WI38 (cell line): ENCODE data around the gene MACF1.
"Not testable (repeated sequence)": the region's sequence is repeated elsewhere in the genome, so short reads cannot be mapped to it uniquely, and the experiment has no call there.

ENCODE experiments used
- H3K4me3 ChIP-seq: 2 replicates; pipeline ENCODE4 v1.5.1; 2011; ENCODE audit warnings: low read depth, mild to moderate bottlenecking, control low read depth, low read length
- CTCF ChIP-seq: IDR thresholded peaks from 2 replicates; pipeline ENCODE4 v1.5.1; 2012; ENCODE audit warnings: low read depth, mild to moderate bottlenecking, control low read depth, low read length

The MACF1 gene

DNA sequence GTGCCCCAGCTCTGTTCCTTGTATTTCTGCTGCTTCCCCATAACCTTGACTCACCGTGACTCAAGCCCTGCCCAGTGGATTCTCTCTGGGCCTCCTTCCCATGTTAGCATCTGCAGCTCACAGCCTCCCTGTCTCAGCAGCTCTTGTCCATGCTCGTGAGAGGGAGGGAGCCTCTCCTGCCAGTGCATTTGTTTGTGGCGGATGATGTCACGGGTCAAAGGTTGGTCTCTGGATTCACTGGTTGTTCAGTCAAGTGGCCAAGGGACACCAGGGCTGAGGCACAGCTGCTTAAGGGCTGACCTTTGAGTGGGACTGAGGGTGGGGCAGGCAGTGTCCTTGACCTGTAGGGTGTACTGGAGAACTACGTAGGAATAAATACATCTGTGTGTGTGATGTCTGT is 314.9 kb downstream of the MACF1 start:
- not testable (repeated sequence) for H3K4me3 ChIP-seq

DNA sequence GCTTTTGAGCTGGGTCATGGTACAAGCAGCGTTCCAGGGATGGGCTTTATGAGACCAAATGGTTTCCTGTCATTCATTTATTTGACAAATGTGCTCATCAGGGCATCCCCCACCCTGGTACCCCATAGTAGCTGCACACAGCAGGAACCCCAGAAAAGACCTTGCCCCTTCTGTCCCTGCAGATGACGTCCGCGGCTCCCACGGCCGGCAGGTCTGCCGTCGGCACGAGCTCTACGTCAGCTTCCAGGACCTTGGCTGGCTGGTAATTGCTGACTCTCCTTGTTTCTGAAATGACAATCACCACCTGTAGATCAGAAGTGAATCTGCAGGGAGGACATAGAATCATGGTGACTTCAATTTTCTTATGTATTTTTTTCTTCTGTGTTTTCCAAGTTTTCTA is 317.7 kb downstream of the MACF1 start:
- not testable (repeated sequence) for H3K4me3 ChIP-seq

GRCh38 chr1:39522661-39523567 is 318.4 kb downstream of the MACF1 start:
- TF ChIP-seq CTCF: no peak
- no peak overlapping the region for H3K4me3 ChIP-seq

DNA sequence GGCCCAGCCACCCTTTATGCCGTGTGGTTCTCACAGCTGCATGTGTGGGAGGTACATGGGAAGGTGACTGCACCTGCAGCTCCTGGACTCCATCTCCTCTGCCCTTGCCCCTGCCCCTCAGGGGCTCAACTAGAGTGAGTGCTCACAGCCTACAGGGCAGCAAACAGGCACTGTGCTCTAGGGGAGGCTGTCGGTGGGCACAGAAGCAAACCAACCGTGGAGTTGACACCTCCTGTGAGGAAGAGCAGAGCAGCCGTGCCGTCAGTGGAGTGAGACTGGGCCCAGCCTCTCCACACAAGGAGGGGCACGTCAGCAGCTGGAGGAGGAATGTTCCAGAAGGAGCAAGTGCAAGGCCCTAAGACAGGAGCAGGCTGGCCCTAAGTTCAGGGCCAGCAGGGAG is 319.7 kb downstream of the MACF1 start:
- TF ChIP-seq CTCF: no peak
- H3K4me3 ChIP-seq: no peak overlapping the region

DNA sequence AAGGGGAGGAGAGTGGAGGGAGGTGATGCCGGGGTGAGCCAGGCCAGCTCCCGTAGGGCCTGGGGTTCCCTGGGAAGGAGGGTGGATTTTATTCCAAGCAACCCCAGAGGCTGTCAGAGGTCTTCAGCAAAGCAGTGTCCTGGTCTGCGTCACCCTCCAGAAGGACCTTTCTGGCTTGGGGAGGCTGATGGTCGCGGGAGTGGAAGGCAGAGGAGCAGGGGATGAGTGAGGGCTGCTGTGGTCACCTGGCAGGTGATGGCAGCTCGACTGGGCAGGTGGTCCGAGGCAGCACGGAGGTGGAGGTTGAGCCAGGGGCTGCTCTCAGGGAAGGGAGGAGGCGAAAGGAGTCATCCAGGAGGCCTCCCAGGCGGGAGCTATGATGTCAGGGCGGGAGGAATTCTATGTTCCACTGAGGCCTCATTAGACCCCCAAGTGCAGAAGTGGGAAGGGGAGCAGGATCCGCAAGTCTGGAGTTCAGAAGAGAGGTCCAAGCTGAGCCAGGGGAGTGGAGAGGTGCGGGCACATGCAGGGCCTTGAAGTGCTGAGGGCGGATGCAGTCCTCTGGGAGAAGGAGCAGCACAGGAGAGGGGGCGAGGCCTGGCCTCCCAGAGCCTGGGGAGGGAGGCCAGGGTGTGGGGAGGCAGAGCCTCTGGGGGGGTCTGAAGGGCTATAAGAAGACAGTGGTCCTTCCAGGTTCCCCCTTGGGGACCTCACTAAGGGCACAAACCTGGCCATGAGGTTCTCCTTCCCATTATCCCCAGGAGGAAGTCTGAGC is 320.3 kb downstream of the MACF1 start:
- TF ChIP-seq CTCF: no peak
- no peak overlapping the region for H3K4me3 ChIP-seq

DNA sequence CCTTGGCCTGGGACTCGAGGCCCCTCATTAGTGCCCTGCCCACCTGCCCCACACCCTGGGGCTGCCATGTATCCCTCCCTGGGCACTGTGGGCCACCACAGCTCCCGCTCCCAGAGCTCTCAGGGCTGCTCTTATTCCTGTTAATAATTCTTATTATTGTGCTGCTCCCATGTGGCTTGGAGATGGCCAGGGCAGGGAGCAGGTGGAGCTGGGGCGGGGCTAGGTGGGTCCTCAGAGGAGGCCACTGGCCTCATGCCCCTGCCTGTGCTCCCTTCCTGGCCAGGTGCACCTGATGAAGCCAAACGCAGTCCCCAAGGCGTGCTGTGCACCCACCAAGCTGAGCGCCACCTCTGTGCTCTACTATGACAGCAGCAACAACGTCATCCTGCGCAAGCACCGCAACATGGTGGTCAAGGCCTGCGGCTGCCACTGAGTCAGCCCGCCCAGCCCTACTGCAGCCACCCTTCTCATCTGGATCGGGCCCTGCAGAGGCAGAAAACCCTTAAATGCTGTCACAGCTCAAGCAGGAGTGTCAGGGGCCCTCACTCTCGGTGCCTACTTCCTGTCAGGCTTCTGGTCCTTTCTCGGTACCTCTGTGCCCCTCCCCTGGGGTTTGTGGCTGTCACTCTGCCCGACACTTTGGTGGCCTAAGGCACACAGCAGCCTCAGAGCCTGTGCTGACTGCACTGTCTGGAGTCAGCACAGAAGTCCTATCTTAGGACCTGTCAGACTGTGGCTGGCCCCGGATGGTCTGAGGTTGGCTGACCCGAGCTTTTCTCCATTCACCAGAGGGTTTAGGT is 321.1 kb downstream of the MACF1 start:
- TF ChIP-seq CTCF: no peak
- no peak overlapping the region for H3K4me3 ChIP-seq

DNA sequence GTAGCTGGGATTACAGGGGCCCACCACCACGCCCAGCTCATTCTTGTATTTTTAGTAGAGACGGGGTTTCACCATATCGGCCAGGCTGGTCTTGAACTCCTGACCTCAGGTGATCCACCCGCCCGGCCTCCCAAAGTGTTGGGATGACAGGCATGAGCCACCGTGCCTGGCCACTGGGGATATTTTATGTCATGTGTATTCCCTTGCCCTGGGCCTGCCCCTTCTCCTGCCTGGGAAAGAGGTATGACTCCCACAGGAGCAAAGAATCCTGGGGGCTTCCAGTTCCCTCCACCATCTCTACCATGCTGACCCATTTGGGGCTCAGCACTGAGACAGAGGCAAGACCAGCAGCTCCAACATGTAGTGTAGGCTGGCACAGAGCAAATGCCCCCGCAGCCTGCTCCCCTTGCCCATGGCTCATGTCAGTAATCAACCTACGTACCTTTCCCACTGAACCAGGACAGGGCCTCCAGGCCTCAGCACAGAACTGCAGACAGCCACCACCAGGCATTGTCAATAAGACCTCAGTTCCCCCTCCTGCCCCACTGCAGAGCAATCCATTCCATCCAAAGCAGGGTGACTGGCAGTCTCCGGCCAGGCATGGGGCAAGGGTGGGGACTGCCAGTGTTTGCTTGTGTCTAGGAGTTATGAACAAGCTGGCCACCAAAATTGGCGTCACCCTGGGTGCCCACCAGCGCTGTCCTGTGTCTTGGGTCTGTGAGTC is 322.1 kb downstream of the MACF1 start:
- no peak overlapping the region for H3K4me3 ChIP-seq
- no peak for TF ChIP-seq CTCF

GRCh38 chr1:39527190-39527579 is 322.7 kb downstream of the MACF1 start:
- not testable (repeated sequence) for H3K4me3 ChIP-seq
